Neural progenitor cell (in vitro differentiated cells): ENCODE results near the gene UBN2.

Source experiments
- EZH2 ChIP-seq: fragments of 200-600 bp; sonication (generic); IDR thresholded peaks from 2 replicates; pipeline ENCODE4 v1.6.1; 2017; ENCODE audit warnings: antibody characterized with exemption, mild to moderate bottlenecking, moderate library complexity
- TF ChIP-seq, protein P1 (sequence below): fragments of 200-600 bp; sonication (generic); IDR thresholded peaks from 2 replicates; pipeline ENCODE4 v1.5.1; 2017; ENCODE audit warnings: antibody characterized with exemption, mild to moderate bottlenecking

- TF ChIP-seq, protein P1, sequence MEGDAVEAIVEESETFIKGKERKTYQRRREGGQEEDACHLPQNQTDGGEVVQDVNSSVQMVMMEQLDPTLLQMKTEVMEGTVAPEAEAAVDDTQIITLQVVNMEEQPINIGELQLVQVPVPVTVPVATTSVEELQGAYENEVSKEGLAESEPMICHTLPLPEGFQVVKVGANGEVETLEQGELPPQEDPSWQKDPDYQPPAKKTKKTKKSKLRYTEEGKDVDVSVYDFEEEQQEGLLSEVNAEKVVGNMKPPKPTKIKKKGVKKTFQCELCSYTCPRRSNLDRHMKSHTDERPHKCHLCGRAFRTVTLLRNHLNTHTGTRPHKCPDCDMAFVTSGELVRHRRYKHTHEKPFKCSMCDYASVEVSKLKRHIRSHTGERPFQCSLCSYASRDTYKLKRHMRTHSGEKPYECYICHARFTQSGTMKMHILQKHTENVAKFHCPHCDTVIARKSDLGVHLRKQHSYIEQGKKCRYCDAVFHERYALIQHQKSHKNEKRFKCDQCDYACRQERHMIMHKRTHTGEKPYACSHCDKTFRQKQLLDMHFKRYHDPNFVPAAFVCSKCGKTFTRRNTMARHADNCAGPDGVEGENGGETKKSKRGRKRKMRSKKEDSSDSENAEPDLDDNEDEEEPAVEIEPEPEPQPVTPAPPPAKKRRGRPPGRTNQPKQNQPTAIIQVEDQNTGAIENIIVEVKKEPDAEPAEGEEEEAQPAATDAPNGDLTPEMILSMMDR = no peak
- TF ChIP-seq EZH2 = no peak
Observed at GRCh38 chr7:139294241-139294640, 63.2 kb downstream of the UBN2 start.
